OCI-LY7 (cell line): Measurements from ENCODE around the gene IL17RD. TPM values are rescaled to one million over a fixed set of nuclear protein-coding genes. Genes with fewer than 3 reads are reported as not detected.

ENCODE experiments used
- Bru-seq: library from RNA; stranded (reverse); fragments of 400-500 nt; gene quantifications from one replicate; lab custom pipeline; 2021; lab: Mats Ljungman, UMichigan
- BruChase-seq, 2 experiments: library from RNA; stranded (reverse); fragments of 400-500 nt; gene quantifications; one replicate each; lab custom pipeline; 2021; lab: Mats Ljungman, UMichigan
- BruUV-seq: library from RNA; stranded (reverse); fragments of 400-500 nt; replicated peaks from 2 replicates; lab custom pipeline; 2021; lab: Mats Ljungman, UMichigan
- CTCF ChIA-PET: fragments of 300-600 bp; sonication (Branson Sonifier 250); formaldehyde crosslinking; loops from one replicate; lab custom pipeline; 2022; ENCODE audit warnings: antibody characterized with exemption; ENCODE audit not compliant: unreplicated experiment; lab: Charles Lee
- POLR2A ChIA-PET: fragments of 300-600 bp; sonication (Branson Sonifier 250); formaldehyde crosslinking; loops from one replicate; lab custom pipeline; 2022; ENCODE audit warnings: antibody characterized with exemption; lab: Charles Lee
- DNase-seq: peaks from one replicate; pipeline ENCODE4 v3.0.0-alpha.2; 2015; ENCODE audit warnings: low spot score
- H2AFZ ChIP-seq: fragments of 200-600 bp; sonication (generic), shearing (Covaris generic); 2 replicates; pipeline ENCODE4 v1.6.1; 2014; ENCODE audit warnings: mild to moderate bottlenecking, antibody characterized with exemption, low read length, moderate library complexity
- H3K27ac ChIP-seq: fragments of 200-600 bp; sonication (generic); 2 replicates; pipeline ENCODE4 v1.5.1; 2014; ENCODE audit warnings: mixed run types, low read depth, mild to moderate bottlenecking, moderate library complexity, low read length, inconsistent platforms; ENCODE audit not compliant: poor library complexity, severe bottlenecking
- H3K36me3 ChIP-seq: fragments of 200-600 bp; sonication (generic); 2 replicates; pipeline ENCODE4 v1.6.1; 2014; ENCODE audit warnings: mild to moderate bottlenecking, antibody characterized with exemption, low read length, moderate library complexity, mixed read lengths; ENCODE audit not compliant: insufficient read depth
- H3K4me1 ChIP-seq: fragments of 200-600 bp; sonication (generic); 2 replicates; pipeline ENCODE4 v1.5.1; 2014; ENCODE audit warnings: mild to moderate bottlenecking, low read length; ENCODE audit not compliant: insufficient read depth, poor library complexity, severe bottlenecking
- H3K4me2 ChIP-seq: fragments of 200-600 bp; sonication (generic); 2 replicates; pipeline ENCODE4 v1.6.1; 2014; ENCODE audit warnings: mild to moderate bottlenecking, low read length
- H3K4me3 ChIP-seq: fragments of 200-600 bp; sonication (generic); 2 replicates; pipeline ENCODE4 v1.5.1; 2014; ENCODE audit warnings: mild to moderate bottlenecking, low read depth, low read length; ENCODE audit not compliant: poor library complexity, severe bottlenecking
- H3K79me2 ChIP-seq: fragments of 200-600 bp; sonication (generic); 2 replicates; pipeline ENCODE4 v1.6.1; 2016; ENCODE audit warnings: low read depth, mild to moderate bottlenecking, low read length, moderate library complexity, mixed read lengths; ENCODE audit not compliant: insufficient read depth
- H3K9me2 ChIP-seq: fragments of 200-600 bp; sonication (generic); 2 replicates; pipeline ENCODE4 v1.6.1; 2016; ENCODE audit warnings: mild to moderate bottlenecking, low read length, mixed read lengths; ENCODE audit not compliant: insufficient read depth
- H3K9me3 ChIP-seq: fragments of 200-600 bp; sonication (generic); 2 replicates; pipeline ENCODE4 v1.6.1; 2014; ENCODE audit warnings: mild to moderate bottlenecking, mixed run types, low read length, mixed read lengths
- H4K20me1 ChIP-seq: fragments of 200-600 bp; sonication (generic); 2 replicates; pipeline ENCODE4 v1.6.1; 2014; ENCODE audit warnings: mild to moderate bottlenecking, antibody characterized with exemption, low read length, moderate library complexity, mixed read lengths; ENCODE audit not compliant: insufficient read depth
- EZH2phosphoT487 ChIP-seq: fragments of 200-600 bp; sonication (generic); IDR thresholded peaks from 2 replicates; pipeline ENCODE4 v1.6.1; 2018; ENCODE audit warnings: low read depth, borderline replicate concordance, mild to moderate bottlenecking, mixed run types, antibody characterized with exemption, low read length, moderate library complexity, mixed read lengths
- intact Hi-C: fragments of 100-400 bp; cut with micrococcal nuclease; formaldehyde crosslinking; loops from one replicate; pipeline ENCODE4 v1.10.0; 2022; ENCODE audit not compliant: unreplicated experiment
- long read RNA-seq: library from polyadenylated mRNA; stranded (forward); transcript quantifications from one replicate; pipeline ENCODE4 v2.0.0, GENCODE V29; 2022
- total RNA-seq, 2 experiments: library from RNA; depleted of rRNA in 1 of 2; stranded (reverse); fragments of >200 nt in 1 of 2; shearing (Covaris generic) in 1 of 2; gene quantifications; 2 replicates each; pipeline ENCODE4 v1.2.3, GENCODE V29; 2014 to 2022
- TF ChIP-seq, protein P1 (sequence below): fragments of 200-600 bp; sonication (generic); conservative IDR thresholded peaks from 2 replicates; pipeline ENCODE4 v1.5.1; 2014; ENCODE audit warnings: mild to moderate bottlenecking, antibody characterized with exemption, low read length, moderate library complexity, mixed read lengths

Gene IL17RD
- total RNA-seq (2014; rRNA removed; shearing (Covaris generic)) (0.06 TPM in 1 of 2 replicates, not detected in the other), total RNA-seq (2022) (0.35 and 0.36 TPM in 2 replicates), Bru-seq, nascent RNA (percentile 17 among the genes with signal in this experiment), BruChase-seq, experiment 1, labeled RNA remaining after a 6-hour chase (percentile 16 among the genes with signal in this experiment), BruChase-seq, experiment 2, labeled RNA remaining after a 2-hour chase (percentile 18 among the genes with signal in this experiment)
- long read RNA-seq, full-length matches to known transcripts = 1 of 1 reads
- long read RNA-seq, partial matches to known transcripts = 0 of 1 reads
- long read RNA-seq, other reads (novel, unspliced or antisense) = 0 of 1 reads

- intact Hi-C loops = no loop called here
- H4K20me1 ChIP-seq = no peaks in the 10 kb centered on the region
- CTCF ChIA-PET = no interaction called here
These were observed at the start of gene IL17RD for GRCh38 chr3:57164657-57165573. IL17RD (minus strand) TSS chr3:57165353; CDS start chr3:57165286, 67 bp downstream.

DNA sequence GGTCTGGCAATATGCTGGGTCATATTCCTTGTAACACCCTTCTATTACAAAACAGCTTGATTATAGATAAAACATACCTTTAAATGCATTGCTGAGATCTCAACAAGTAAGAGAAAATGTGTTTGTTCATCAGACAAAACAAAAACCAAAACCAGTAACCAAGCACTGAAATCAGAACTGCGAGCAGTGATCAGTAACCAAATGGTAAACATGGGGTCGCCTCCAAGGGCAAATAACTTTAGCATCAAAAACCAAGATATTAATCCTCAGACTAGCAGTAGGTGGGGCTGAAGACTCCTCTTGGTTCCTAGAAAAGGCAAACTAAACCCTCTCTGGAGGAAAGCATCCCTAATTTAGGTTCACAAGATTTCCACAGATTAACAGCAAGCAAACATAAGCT is 41.3 kb upstream of the IL17RD start:
- Histone ChIP-seq H3K4me1 (no peaks in the 10 kb centered on the region), H3K36me3 (no peaks in the 10 kb centered on the region), H3K9me3 (no peaks in the 10 kb centered on the region), H3K4me2 (no peak overlapping the region), H3K9me2 (no peaks in the 10 kb centered on the region), H2AFZ (no peak overlapping the region), H3K27ac (no peak overlapping the region), H3K4me3 (no peak overlapping the region), H4K20me1 (no peaks in the 10 kb centered on the region), H3K79me2 (no peaks in the 10 kb centered on the region)
- TF ChIP-seq, protein P1, sequence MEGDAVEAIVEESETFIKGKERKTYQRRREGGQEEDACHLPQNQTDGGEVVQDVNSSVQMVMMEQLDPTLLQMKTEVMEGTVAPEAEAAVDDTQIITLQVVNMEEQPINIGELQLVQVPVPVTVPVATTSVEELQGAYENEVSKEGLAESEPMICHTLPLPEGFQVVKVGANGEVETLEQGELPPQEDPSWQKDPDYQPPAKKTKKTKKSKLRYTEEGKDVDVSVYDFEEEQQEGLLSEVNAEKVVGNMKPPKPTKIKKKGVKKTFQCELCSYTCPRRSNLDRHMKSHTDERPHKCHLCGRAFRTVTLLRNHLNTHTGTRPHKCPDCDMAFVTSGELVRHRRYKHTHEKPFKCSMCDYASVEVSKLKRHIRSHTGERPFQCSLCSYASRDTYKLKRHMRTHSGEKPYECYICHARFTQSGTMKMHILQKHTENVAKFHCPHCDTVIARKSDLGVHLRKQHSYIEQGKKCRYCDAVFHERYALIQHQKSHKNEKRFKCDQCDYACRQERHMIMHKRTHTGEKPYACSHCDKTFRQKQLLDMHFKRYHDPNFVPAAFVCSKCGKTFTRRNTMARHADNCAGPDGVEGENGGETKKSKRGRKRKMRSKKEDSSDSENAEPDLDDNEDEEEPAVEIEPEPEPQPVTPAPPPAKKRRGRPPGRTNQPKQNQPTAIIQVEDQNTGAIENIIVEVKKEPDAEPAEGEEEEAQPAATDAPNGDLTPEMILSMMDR = no peak
- no peak for TF ChIP-seq EZH2phosphoT487
- CTCF ChIA-PET = no interaction called here
- DNase-seq = no peak
- POLR2A ChIA-PET = interaction anchor here (1.1 kb wide), 1 partner anchor 11 kb away, joined by 6 read pairs; no protein-coding TSS in a partner anchor
- no TSS peak for BruUV-seq
- intact Hi-C loops = no loop called here

More at GRCh38 chr3:57164657-57165573, at the start of gene IL17RD:
- Histone ChIP-seq H2AFZ (peak within 1 kb of the TSS; percentile 50; the same call in 1 of the 2 replicates), H3K27ac (no peak within 1 kb of the TSS), H3K36me3 (no peaks in the 10 kb centered on the region), H3K4me2 (peak within 1 kb of the TSS; percentile 94), H3K4me1 (peaks cover 19% of the 10 kb centered on the region), H3K4me3 (peak within 1 kb of the TSS; percentile 74), H3K9me2 (no peaks in the 10 kb centered on the region), H3K79me2 (no peaks in the 10 kb centered on the region), H3K9me3 (no peaks in the 10 kb centered on the region)
- BruUV-seq = no TSS peak
- peak; percentile 84 for DNase-seq
- POLR2A ChIA-PET = interaction anchor here (0.6 kb wide), 1 partner anchor 511 kb away, joined by 3 read pairs; no protein-coding TSS in a partner anchor
- no peak for TF ChIP-seq EZH2phosphoT487

DNA sequence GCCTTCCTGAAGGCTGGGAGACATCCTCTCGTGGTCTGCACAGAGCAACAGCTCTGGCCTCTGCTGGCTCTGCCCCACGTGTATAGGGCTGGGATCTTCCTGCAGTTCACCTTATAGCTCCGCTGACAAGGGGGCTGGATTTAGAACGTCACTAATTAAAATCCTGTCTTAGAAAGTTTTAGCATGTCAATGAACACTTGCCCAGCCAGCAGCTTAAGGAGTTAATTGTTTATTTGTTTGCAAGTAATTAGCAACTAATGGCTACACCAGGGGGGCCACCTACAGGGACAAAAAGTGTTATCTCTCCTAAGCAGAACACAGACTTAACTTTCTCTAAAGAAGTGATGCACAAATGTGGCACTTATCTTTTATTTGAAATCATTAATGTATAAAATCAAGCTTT is 34.7 kb upstream of the IL17RD start, which contains the start of gene HESX1:
Gene HESX1, minus strand, starts transcription at position 84 of the 403 bp plus-strand sequence. Its CDS starts 60 bp downstream, at position 24.
- H4K20me1 ChIP-seq = no peaks in the 10 kb centered on the region

More for the DNA sequence above, 34.7 kb upstream of the IL17RD start, which contains the start of gene HESX1:
- ChIA-PET CTCF (no interaction called here), POLR2A (interaction anchor here (0.7 kb wide), 1 partner anchor 9 kb away, joined by 6 read pairs; no protein-coding TSS in a partner anchor)
- peaks cover 6% of the 10 kb centered on the region for H3K4me1 ChIP-seq
- no peak within 1 kb of the TSS for H2AFZ ChIP-seq
- H3K27ac ChIP-seq = no peak within 1 kb of the TSS
- no peak for DNase-seq
- intact Hi-C loops = no loop called here
- no TSS peak for BruUV-seq
- TF ChIP-seq, protein P1 = no peak
- TF ChIP-seq EZH2phosphoT487 = no peak
- no peak within 1 kb of the TSS for H3K4me3 ChIP-seq
- no peaks in the 10 kb centered on the region for H3K36me3 ChIP-seq
- H3K9me3 ChIP-seq = no peaks in the 10 kb centered on the region
- H3K9me2 ChIP-seq = no peaks in the 10 kb centered on the region
- H3K79me2 ChIP-seq = no peaks in the 10 kb centered on the region
- H3K4me2 ChIP-seq = no peak within 1 kb of the TSS
